MM.1S (cell line): ENCODE data around the gene ITIH3.

Experiments
- EZH2phosphoT487 ChIP-seq: fragments of 300-600 bp; sonication (generic); IDR thresholded peaks from 2 replicates; pipeline ENCODE4 v1.6.1; 2018; ENCODE audit warnings: antibody characterized with exemption, low read length
- TF ChIP-seq, protein P1 (sequence below): fragments of 300-600 bp; sonication (generic); IDR thresholded peaks from 2 replicates; pipeline ENCODE4 v1.5.1; 2016; ENCODE audit warnings: antibody characterized with exemption, low read length, mixed read lengths

DNA sequence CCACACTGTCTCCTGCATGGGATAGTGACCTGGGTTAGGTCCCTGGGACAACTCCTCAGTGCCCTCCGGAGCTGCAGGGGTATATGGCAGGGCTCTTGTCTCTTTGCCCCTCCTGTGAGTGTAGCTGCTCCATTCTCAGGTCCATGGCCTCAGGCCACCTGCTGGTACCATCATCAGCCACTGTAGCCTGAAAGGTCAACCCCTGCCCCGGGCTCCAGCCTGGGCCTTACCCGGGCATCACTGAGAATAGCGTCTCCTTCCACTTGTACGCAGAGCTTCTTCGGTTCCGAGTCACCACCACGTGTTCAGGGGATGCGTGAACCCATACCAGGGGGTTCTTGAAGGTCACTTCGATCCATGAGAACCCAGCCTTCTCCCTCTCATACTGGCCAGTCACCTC lies 22.1 kb downstream of the ITIH3 start:
- TF ChIP-seq, protein P1, sequence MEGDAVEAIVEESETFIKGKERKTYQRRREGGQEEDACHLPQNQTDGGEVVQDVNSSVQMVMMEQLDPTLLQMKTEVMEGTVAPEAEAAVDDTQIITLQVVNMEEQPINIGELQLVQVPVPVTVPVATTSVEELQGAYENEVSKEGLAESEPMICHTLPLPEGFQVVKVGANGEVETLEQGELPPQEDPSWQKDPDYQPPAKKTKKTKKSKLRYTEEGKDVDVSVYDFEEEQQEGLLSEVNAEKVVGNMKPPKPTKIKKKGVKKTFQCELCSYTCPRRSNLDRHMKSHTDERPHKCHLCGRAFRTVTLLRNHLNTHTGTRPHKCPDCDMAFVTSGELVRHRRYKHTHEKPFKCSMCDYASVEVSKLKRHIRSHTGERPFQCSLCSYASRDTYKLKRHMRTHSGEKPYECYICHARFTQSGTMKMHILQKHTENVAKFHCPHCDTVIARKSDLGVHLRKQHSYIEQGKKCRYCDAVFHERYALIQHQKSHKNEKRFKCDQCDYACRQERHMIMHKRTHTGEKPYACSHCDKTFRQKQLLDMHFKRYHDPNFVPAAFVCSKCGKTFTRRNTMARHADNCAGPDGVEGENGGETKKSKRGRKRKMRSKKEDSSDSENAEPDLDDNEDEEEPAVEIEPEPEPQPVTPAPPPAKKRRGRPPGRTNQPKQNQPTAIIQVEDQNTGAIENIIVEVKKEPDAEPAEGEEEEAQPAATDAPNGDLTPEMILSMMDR: no peak
- no peak for TF ChIP-seq EZH2phosphoT487
